ENCODE results near the gene TESMIN.

- no peak for TF ChIP-seq CTCF (IDR thresholded peaks at IDR 0.05)
- no peak for TF ChIP-seq POLR2A (IDR thresholded peaks at IDR 0.05)
Measured at GRCh38 chr11:68763181-68763721, 11.9 kb upstream of the TESMIN start.
